ENCODE results near the gene RBMS2. TPM values are rescaled to one million over a fixed set of nuclear protein-coding genes. Genes with fewer than 3 reads are reported as not detected.
A peak's percentile ranks its signal among the peaks of the same experiment; 100 is the strongest.

The RBMS2 gene
- total and polyA plus RNA-seq, 9 of the 15 experiments (the other 6 are each of a cell fraction or from before 2014, with no cell fraction given) = 0.08 to 10.5 (median 0.31) TPM

GRCh38 chr12:56631790-56632700, 110.4 kb downstream of the RBMS2 start (continued):
- TF ChIP-seq CREBBP (IDR thresholded peaks at IDR 0.05; ENCODE audit: low read depth, low read length) = no peak
- no peak for TF ChIP-seq CTCF (IDR thresholded peaks at IDR 0.05 in 2 of 3, conservative IDR thresholded peaks at IDR 0.05 in 1 of 3; ENCODE audit: insufficient read depth in 2 of 3, low read depth in 1 of 3, low read length in 3 of 3)
- no peak for TF ChIP-seq ZNF592 (IDR thresholded peaks at IDR 0.05)
- no peak for TF ChIP-seq CBFA2T3 (IDR thresholded peaks at IDR 0.05)
- no peak for TF ChIP-seq FOXJ2 (tag; IDR thresholded peaks at IDR 0.05)
- TF ChIP-seq ZNF408 (CRISPR knock-in tag; IDR thresholded peaks at IDR 0.05; ENCODE audit: low read depth) = no peak
- TF ChIP-seq AFF4 (CRISPR knock-in tag; IDR thresholded peaks at IDR 0.05) = 0 out of 2 replicates have a peak, but pooled peaks have one; percentile 32
- TF ChIP-seq GTF3C2 (IDR thresholded peaks at IDR 0.05; ENCODE audit: borderline replicate concordance, extremely low read depth, insufficient read length) = no peak
- no peak for TF ChIP-seq ETV6 (IDR thresholded peaks at IDR 0.05; ENCODE audit: borderline replicate concordance in 1 of 2, low read depth in 2 of 2, low read length in 1 of 2)
- no peak for TF ChIP-seq ETV6 (CRISPR knock-in tag; IDR thresholded peaks at IDR 0.05; ENCODE audit: borderline replicate concordance)
- TF ChIP-seq EP400 (IDR thresholded peaks at IDR 0.05) = 0 out of 2 replicates have a peak, but pooled peaks have one; percentile 11
- no peak for TF ChIP-seq PCBP1 (IDR thresholded peaks at IDR 0.05; ENCODE audit: low read depth, low read length, poor library complexity, severe bottlenecking)
- TF ChIP-seq GTF2F1 (IDR thresholded peaks at IDR 0.05; ENCODE audit: low read depth, low read length) = no peak

All from K562 (cell line).